HCT116 (cell line): ENCODE data around the gene C12orf54. TPM values are rescaled to one million over a fixed set of nuclear protein-coding genes. Genes with fewer than 3 reads are reported as not detected.
"Not testable (repeated sequence)": the region's sequence is repeated elsewhere in the genome, so short reads cannot be mapped to it uniquely, and the experiment has no call there.

Source experiments
- ATAC-seq: fragments of 200-7000 bp; cut with Tn5 transposase; 2 replicates; pipeline ENCODE4 v1.9.1; 2020; ENCODE audit warnings: mild to moderate bottlenecking, moderate library complexity
- BruUV-seq: library from RNA; stranded (reverse); fragments of 400-500 nt; replicated peaks from 2 replicates; lab custom pipeline; 2021; lab: Mats Ljungman, UMichigan
- CTCF ChIA-PET: fragments of 300-600 bp; sonication (Branson Sonifier 250); formaldehyde crosslinking; loops from one replicate; lab custom pipeline; 2021; ENCODE audit warnings: antibody characterized with exemption; lab: Charles Lee
- POLR2A ChIA-PET: fragments of 300-600, 350-600 bp; sonication (Branson Sonifier 250); formaldehyde crosslinking; loops from one replicate; lab custom pipeline; 2021; ENCODE audit warnings: antibody characterized with exemption; lab: Charles Lee
- RAD21 ChIA-PET, 2 experiments: fragments of 300-600 bp; sonication (Branson Sonifier 250); formaldehyde crosslinking; loops; one replicate each; lab custom pipeline; 2023; ENCODE audit warnings: low total read pairs in 2 of 2; ENCODE audit not compliant: uncharacterized antibody in 2 of 2, unreplicated experiment in 2 of 2, low non-redundant PET in 1 of 2; lab: Charles Lee
- DNase-seq: peaks from one replicate; pipeline ENCODE4 v3.0.0-alpha.2; 2010; ENCODE audit warnings: low read depth, low spot score
- H2AFZ ChIP-seq: fragments of 200-600 bp; shearing (Covaris generic), sonication (generic); 2 replicates; pipeline ENCODE4 v1.6.1; 2017; ENCODE audit warnings: low read depth, mixed run types, mixed read lengths, antibody characterized with exemption, low read length; ENCODE audit not compliant: poor library complexity, severe bottlenecking
- H3K27ac ChIP-seq: 2 replicates; pipeline ENCODE4 v1.5.1; 2012; ENCODE audit warnings: low read depth, low read length
- H3K27me3 ChIP-seq: fragments of 200-600 bp; sonication (generic); 2 replicates; pipeline ENCODE4 v1.6.1; 2016; ENCODE audit warnings: mixed run types, low read length, mixed read lengths; ENCODE audit not compliant: insufficient read depth
- H3K36me3 ChIP-seq, 2 experiments: fragments of 200-500 bp in 1 of 2; fragments of 200-600 bp in 1 of 2; sonication (Bioruptor generic) in 1 of 2; sonication (generic) in 1 of 2; 2 replicates each; pipeline versions ENCODE4 v1.5.1 to v1.6.1; 2014 to 2016; ENCODE audit warnings: low read length in 2 of 2, inconsistent platforms in 1 of 2, mixed read lengths in 1 of 2, mixed run types in 1 of 2; ENCODE audit not compliant: insufficient read depth in 2 of 2, control insufficient read depth in 1 of 2
- H3K4me1 ChIP-seq, 2 experiments: fragments of 200-600 bp in 1 of 2; sonication (generic) in 1 of 2; 2 replicates each; pipeline versions ENCODE4 v1.5.1 to v1.6.1; 2012 to 2017; ENCODE audit warnings: low read length in 2 of 2, inconsistent platforms in 1 of 2, mild to moderate bottlenecking in 1 of 2, mixed read lengths in 1 of 2, mixed run types in 1 of 2, moderate library complexity in 1 of 2; ENCODE audit not compliant: insufficient read depth in 2 of 2, control insufficient read depth in 1 of 2
- H3K4me2 ChIP-seq: fragments of 200-600 bp; sonication (generic); 2 replicates; pipeline ENCODE4 v1.6.1; 2017; ENCODE audit warnings: mixed run types, low read length, mixed read lengths
- H3K4me3 ChIP-seq, 2 experiments: fragments of 200-600 bp in 1 of 2; sonication (generic) in 1 of 2; replicated peaks in 1 of 2; 2 replicates each; pipeline ENCODE4 v1.5.1; 2011 to 2016; ENCODE audit warnings: low read length in 2 of 2, control low read depth in 1 of 2, low read depth in 1 of 2, mild to moderate bottlenecking in 1 of 2, mixed read lengths in 1 of 2, mixed run types in 1 of 2
- H3K79me2 ChIP-seq: fragments of 200-600 bp; sonication (generic); 2 replicates; pipeline ENCODE4 v1.6.1; 2017; ENCODE audit warnings: mild to moderate bottlenecking, mixed run types, low read length, moderate library complexity, mixed read lengths; ENCODE audit not compliant: insufficient read depth
- H3K9ac ChIP-seq: fragments of 200-600 bp; sonication (generic); 2 replicates; pipeline ENCODE4 v1.6.1; 2016; ENCODE audit warnings: low read length, mixed read lengths
- H3K9me2 ChIP-seq: fragments of 200-600 bp; sonication (generic), shearing (Covaris generic); 2 replicates; pipeline ENCODE4 v1.6.1; 2017; ENCODE audit warnings: mixed run types, mild to moderate bottlenecking, moderate library complexity; ENCODE audit not compliant: insufficient read depth
- H3K9me3 ChIP-seq, 2 experiments: fragments of 200-500 bp in 1 of 2; fragments of 200-600 bp in 1 of 2; sonication (Bioruptor generic) in 1 of 2; sonication (generic) in 1 of 2; 2 replicates each; pipeline ENCODE4 v1.6.1; 2014 to 2017; ENCODE audit warnings: low read length in 2 of 2, mixed read lengths in 2 of 2, inconsistent platforms in 1 of 2, low read depth in 1 of 2, mild to moderate bottlenecking in 1 of 2, mixed run types in 1 of 2, moderate library complexity in 1 of 2; ENCODE audit not compliant: control insufficient read depth in 1 of 2, insufficient read depth in 1 of 2
- H4K20me1 ChIP-seq: fragments of 200-600 bp; sonication (generic), shearing (Covaris generic); 2 replicates; pipeline ENCODE4 v1.6.1; 2017; ENCODE audit warnings: mixed run types, mild to moderate bottlenecking, moderate library complexity; ENCODE audit not compliant: insufficient read depth
- CEBPB ChIP-seq: IDR thresholded peaks from 2 replicates; pipeline ENCODE4 v1.6.1; 2012; ENCODE audit warnings: low read depth
- CTCF ChIP-seq, 3 experiments: fragments of 200-600 bp in 1 of 3; sonication (generic) in 1 of 3; IDR thresholded peaks in 2 of 3; conservative IDR thresholded peaks in 1 of 3; 2 replicates each; pipeline ENCODE4 v1.5.1; 2012 to 2017; ENCODE audit warnings: low read depth in 2 of 3, low read length in 2 of 3, antibody characterized with exemption in 1 of 3, borderline replicate concordance in 1 of 3, control low read depth in 1 of 3, mild to moderate bottlenecking in 1 of 3, mixed read lengths in 1 of 3, mixed run types in 1 of 3, moderate library complexity in 1 of 3; ENCODE audit not compliant: insufficient read depth in 1 of 3
- EGR1 ChIP-seq: IDR thresholded peaks from 2 replicates; pipeline ENCODE4 v1.6.1; 2012; ENCODE audit warnings: low read depth
- ELF1 ChIP-seq: IDR thresholded peaks from 2 replicates; pipeline ENCODE4 v1.6.1; 2012; ENCODE audit warnings: low read depth, borderline replicate concordance
- EZH2 ChIP-seq: fragments of 200-600 bp; sonication (generic); IDR thresholded peaks from 2 replicates; pipeline ENCODE4 v1.6.1; 2017; ENCODE audit warnings: antibody characterized with exemption, mixed run types
- EZH2phosphoT487 ChIP-seq: fragments of 200-600 bp; IDR thresholded peaks from 2 replicates; pipeline ENCODE4 v1.6.1; 2018; ENCODE audit warnings: antibody characterized with exemption, borderline replicate concordance
- FOSL1 ChIP-seq: IDR thresholded peaks from 2 replicates; pipeline ENCODE4 v1.6.1; 2012; ENCODE audit warnings: low read depth
- POLR2A ChIP-seq: IDR thresholded peaks from 2 replicates; pipeline ENCODE4 v1.7.0; 2011; ENCODE audit warnings: borderline replicate concordance; ENCODE audit not compliant: insufficient read depth, insufficient read length; ENCODE audit errors: extremely low read depth
- REST ChIP-seq: IDR thresholded peaks from 2 replicates; pipeline ENCODE4 v1.6.1; 2012; ENCODE audit warnings: low read depth
- SIN3A ChIP-seq: IDR thresholded peaks from 2 replicates; pipeline ENCODE4 v1.6.1; 2012; ENCODE audit warnings: low read depth
- SP1 ChIP-seq: IDR thresholded peaks from 2 replicates; pipeline ENCODE4 v1.6.1; 2012; ENCODE audit warnings: low read depth
- SRF ChIP-seq: IDR thresholded peaks from 2 replicates; pipeline ENCODE4 v1.6.1; 2012; ENCODE audit warnings: low read depth
- TCF7L2 ChIP-seq: IDR thresholded peaks from 2 replicates; pipeline ENCODE4 v1.7.0; 2011; ENCODE audit warnings: borderline replicate concordance, inconsistent platforms; ENCODE audit not compliant: insufficient read depth, insufficient read length; ENCODE audit errors: extremely low read depth
- ZFX ChIP-seq: fragments of 450-650 bp; IDR thresholded peaks from 2 replicates; pipeline ENCODE4 v1.6.1; 2017
- intact Hi-C: fragments of 100-400 bp; cut with micrococcal nuclease; formaldehyde crosslinking; loops from 2 replicates; pipeline ENCODE4 v1.10.0; 2022
- total RNA-seq: library from RNA; stranded (reverse); gene quantifications from one replicate; pipeline ENCODE4 v1.2.1, GENCODE V29; 2021; ENCODE audit not compliant: unreplicated experiment

Gene C12orf54
- total RNA-seq, 1 experiment from 2014 or later, result not detected

- no peaks in the 10 kb centered on the region for H4K20me1 ChIP-seq
- CTCF ChIA-PET, result no interaction called here
- intact Hi-C loops, result loop anchor here (10.0 kb wide), 2 partner anchors 167 to 257 kb away; no protein-coding TSS in a partner anchor
- H3K79me2 ChIP-seq, result no peaks in the 10 kb centered on the region
- no peak overlapping the region for H3K27ac ChIP-seq
- no peaks in the 10 kb centered on the region for H3K9me2 ChIP-seq
- H3K9me3 ChIP-seq, result no peaks in the 10 kb centered on the region; a peak in 1 of 4 replicates
- POLR2A ChIA-PET, result no interaction called here
- BruUV-seq, result no TSS peak
- DNase-seq (no peak), ATAC-seq (no peak)
- H3K9ac ChIP-seq, result no peak overlapping the region
- H3K36me3 ChIP-seq, result no peaks in the 10 kb centered on the region
- no peak overlapping the region for H3K4me2 ChIP-seq
- H3K27me3 ChIP-seq, result no peaks in the 10 kb centered on the region
- no peak for TF ChIP-seq EGR1
- TF ChIP-seq REST, result no peak
- no peak for TF ChIP-seq POLR2A
- TF ChIP-seq SP1, result no peak
- TF ChIP-seq EZH2phosphoT487, result no peak
- TF ChIP-seq CTCF (IDR thresholded peaks at IDR 0.05 in 2 of 3, conservative IDR thresholded peaks at IDR 0.05 in 1 of 3; ENCODE audit: borderline replicate concordance in 1 of 3, insufficient read depth in 1 of 3, low read depth in 2 of 3, low read length in 2 of 3), result no peak
- TF ChIP-seq ZFX, result no peak
- TF ChIP-seq TCF7L2, result no peak
- TF ChIP-seq EZH2, result no peak
- no peak for TF ChIP-seq FOSL1
- TF ChIP-seq SIN3A, result no peak
- no peak for TF ChIP-seq CEBPB
- no peak for TF ChIP-seq ELF1
- no peak for TF ChIP-seq SRF
- H3K4me3 ChIP-seq, result no peak overlapping the region
- H3K4me1 ChIP-seq, result no peaks in the 10 kb centered on the region
- RAD21 ChIA-PET, result no interaction called here
- H2AFZ ChIP-seq, result no peak overlapping the region
Measured at GRCh38 chr12:48451372-48451771, 30.9 kb upstream of the C12orf54 start.

- ATAC-seq, H3K27me3 ChIP-seq, H2AFZ ChIP-seq, POLR2A ChIA-PET, H3K9me3 ChIP-seq, H3K4me2 ChIP-seq, H4K20me1 ChIP-seq, BruUV-seq, H3K79me2 ChIP-seq, H3K4me1 ChIP-seq, H3K4me3 ChIP-seq, DNase-seq, RAD21 ChIA-PET, H3K9ac ChIP-seq, H3K27ac ChIP-seq, H3K9me2 ChIP-seq, H3K36me3 ChIP-seq: not testable (repeated sequence)
- CTCF ChIA-PET, result interaction anchor here (1.5 kb wide), 1 partner anchor 166 kb away, joined by 3 read pairs; no protein-coding TSS in a partner anchor
- intact Hi-C loops, result loop anchor here (10.0 kb wide), 2 partner anchors 168 to 258 kb away; no protein-coding TSS in a partner anchor
Measured at GRCh38 chr12:48452961-48453360, 29.3 kb upstream of the C12orf54 start.
